Measurements from ENCODE around the gene RAD51B.

- TF ChIP-seq CTCF (IDR thresholded peaks at IDR 0.05) (no peak), POLR2A (IDR thresholded peaks at IDR 0.05) (no peak)
Observed at GRCh38 chr14:68568907-68569897, 749.6 kb downstream of the RAD51B start.

Measured in upper lobe of left lung (tissue), 4 donors.